Measurements from ENCODE around the gene R3HDM1. TPM values are rescaled to one million over a fixed set of nuclear protein-coding genes. Genes with fewer than 3 reads are reported as not detected.

The R3HDM1 gene
- total and polyA plus RNA-seq, 2 of the 4 experiments (the other 2 are of a cell fraction), result 5.9 to 38.1 TPM

GRCh38 chr2:135773319-135773718 lies 242.0 kb downstream of the R3HDM1 start:
- no peak overlapping the region for H2AFZ ChIP-seq (replicated peaks; ENCODE audit: low read length, poor library complexity)
- in situ Hi-C loops (cut with MboI; ENCODE audit: low sequenced_read_pairs) (no loop called here), dilution Hi-C loops (cut with HindIII; ENCODE audit: low sequenced_read_pairs, unreplicated experiment) (no loop called here), intact Hi-C loops (cut with micrococcal nuclease) (no loop called here)
- no CpG with 5 or more reads among the region's 2 CpGs for WGBS, 2 experiments (ENCODE audit: extremely low coverage in 2 of 2, insufficient read length in 1 of 2)
- no peak overlapping the region for H3K56ac ChIP-seq (ENCODE audit: extremely low read depth, insufficient read depth, low read length)
- ChIA-PET CTCF (no interaction called here), POLR2A (ENCODE audit: unreplicated experiment) (interaction anchor here (0.5 kb wide), 1 partner anchor 14 kb away, joined by 3 read pairs; no protein-coding TSS in a partner anchor)
- H2BK120ac ChIP-seq (ENCODE audit: low read depth, low read length), result no peak overlapping the region
- peak overlapping the region; percentile 60 for H2AK9ac ChIP-seq (replicated peaks; ENCODE audit: low read depth, low read length, poor library complexity)
- H3K4me2 ChIP-seq (ENCODE audit: low read depth, low read length), result no peak overlapping the region
- H3K4ac ChIP-seq (ENCODE audit: low read depth, low read length), result peak overlapping the region; percentile 60; the same call in 1 of the 2 replicates
- DNase-seq (no peak), ATAC-seq (ENCODE audit: low read depth) (no peak)
- H4K20me1 ChIP-seq (ENCODE audit: insufficient read depth, low read length), result 0 out of 2 replicates have a peak, but pooled peaks cover 3% of the 10 kb centered on the region
- peak overlapping the region; percentile 4; the same call in 1 of the 2 replicates for H3K27ac ChIP-seq (ENCODE audit: insufficient read depth, low read length)
- H3K4me3 ChIP-seq (ENCODE audit: insufficient read depth, low read depth, low read length), result no peak overlapping the region
- H3K36me3 ChIP-seq (ENCODE audit: control insufficient read depth, insufficient read depth, low read length), result peaks cover 52% of the 10 kb centered on the region
- H3K27me3 ChIP-seq (ENCODE audit: control insufficient read depth, insufficient read depth, low read length), result no peaks in the 10 kb centered on the region
- H3K4me1 ChIP-seq (ENCODE audit: control insufficient read depth, insufficient read depth, low read length), result no peaks in the 10 kb centered on the region; the same call in 1 of the 2 replicates
- peaks cover 4% of the 10 kb centered on the region for H3K9me1 ChIP-seq (ENCODE audit: insufficient read depth, low read length)
- H3K18ac ChIP-seq (ENCODE audit: low read depth, low read length), result no peak overlapping the region; the same call in 1 of the 2 replicates
- no peak overlapping the region for H2BK20ac ChIP-seq (ENCODE audit: low read depth, low read length)
- H3K23ac ChIP-seq (ENCODE audit: low read depth, low read length), result peak overlapping the region; percentile 76; the same call in 1 of the 2 replicates
- H2AK5ac ChIP-seq (ENCODE audit: low read depth, low read length), result no peak overlapping the region; the same call in 1 of the 2 replicates
- no peak overlapping the region for H2BK15ac ChIP-seq (ENCODE audit: low read depth, low read length)
- no TSS peak for BruUV-seq (replicated peaks)
- H3K79me1 ChIP-seq (ENCODE audit: low read depth in 1 of 2, low read length in 2 of 2), result peaks cover 10 to 33% of the 10 kb centered on the region in 2 experiments
- no peak overlapping the region for H4K8ac ChIP-seq (ENCODE audit: low read depth in 2 of 2, low read length in 2 of 2)
- TF ChIP-seq USF2 (IDR thresholded peaks at IDR 0.05; ENCODE audit: low read depth, low read length) (no peak), CEBPB (IDR thresholded peaks at IDR 0.05; ENCODE audit: low read depth, low read length) (no peak), MAFK (IDR thresholded peaks at IDR 0.05; ENCODE audit: low read depth, low read length) (no peak), NFE2L2 (IDR thresholded peaks at IDR 0.05; ENCODE audit: low read depth, low read length) (no peak), POLR2A (IDR thresholded peaks at IDR 0.05; ENCODE audit: low read depth, low read length) (no peak), MAZ (IDR thresholded peaks at IDR 0.05; ENCODE audit: borderline replicate concordance, low read depth, low read length) (no peak), MXI1 (IDR thresholded peaks at IDR 0.05; ENCODE audit: borderline replicate concordance, low read depth, low read length) (no peak), CHD1 (IDR thresholded peaks at IDR 0.05; ENCODE audit: low read depth, low read length) (no peak), FOS (IDR thresholded peaks at IDR 0.05; ENCODE audit: low read depth, low read length) (no peak), RAD21 (IDR thresholded peaks at IDR 0.05; ENCODE audit: low read length) (no peak), RCOR1 (IDR thresholded peaks at IDR 0.05; ENCODE audit: insufficient replicate concordance, low read length) (no peak), RFX5 (IDR thresholded peaks at IDR 0.05; ENCODE audit: low read depth, low read length) (no peak), BHLHE40 (IDR thresholded peaks at IDR 0.05; ENCODE audit: low read depth, low read length) (no peak), SMC3 (IDR thresholded peaks at IDR 0.05; ENCODE audit: low read depth, low read length) (no peak)
- TF ChIP-seq, protein P1, sequence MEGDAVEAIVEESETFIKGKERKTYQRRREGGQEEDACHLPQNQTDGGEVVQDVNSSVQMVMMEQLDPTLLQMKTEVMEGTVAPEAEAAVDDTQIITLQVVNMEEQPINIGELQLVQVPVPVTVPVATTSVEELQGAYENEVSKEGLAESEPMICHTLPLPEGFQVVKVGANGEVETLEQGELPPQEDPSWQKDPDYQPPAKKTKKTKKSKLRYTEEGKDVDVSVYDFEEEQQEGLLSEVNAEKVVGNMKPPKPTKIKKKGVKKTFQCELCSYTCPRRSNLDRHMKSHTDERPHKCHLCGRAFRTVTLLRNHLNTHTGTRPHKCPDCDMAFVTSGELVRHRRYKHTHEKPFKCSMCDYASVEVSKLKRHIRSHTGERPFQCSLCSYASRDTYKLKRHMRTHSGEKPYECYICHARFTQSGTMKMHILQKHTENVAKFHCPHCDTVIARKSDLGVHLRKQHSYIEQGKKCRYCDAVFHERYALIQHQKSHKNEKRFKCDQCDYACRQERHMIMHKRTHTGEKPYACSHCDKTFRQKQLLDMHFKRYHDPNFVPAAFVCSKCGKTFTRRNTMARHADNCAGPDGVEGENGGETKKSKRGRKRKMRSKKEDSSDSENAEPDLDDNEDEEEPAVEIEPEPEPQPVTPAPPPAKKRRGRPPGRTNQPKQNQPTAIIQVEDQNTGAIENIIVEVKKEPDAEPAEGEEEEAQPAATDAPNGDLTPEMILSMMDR (conservative IDR thresholded peaks at IDR 0.05; ENCODE audit: low read depth, low read length), result no peak
- TF ChIP-seq, protein P2, sequence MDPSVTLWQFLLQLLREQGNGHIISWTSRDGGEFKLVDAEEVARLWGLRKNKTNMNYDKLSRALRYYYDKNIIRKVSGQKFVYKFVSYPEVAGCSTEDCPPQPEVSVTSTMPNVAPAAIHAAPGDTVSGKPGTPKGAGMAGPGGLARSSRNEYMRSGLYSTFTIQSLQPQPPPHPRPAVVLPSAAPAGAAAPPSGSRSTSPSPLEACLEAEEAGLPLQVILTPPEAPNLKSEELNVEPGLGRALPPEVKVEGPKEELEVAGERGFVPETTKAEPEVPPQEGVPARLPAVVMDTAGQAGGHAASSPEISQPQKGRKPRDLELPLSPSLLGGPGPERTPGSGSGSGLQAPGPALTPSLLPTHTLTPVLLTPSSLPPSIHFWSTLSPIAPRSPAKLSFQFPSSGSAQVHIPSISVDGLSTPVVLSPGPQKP (IDR thresholded peaks at IDR 0.05; ENCODE audit: borderline replicate concordance, low read depth, low read length), result no peak
- H4K5ac ChIP-seq (ENCODE audit: low read depth, low read length), result peak overlapping the region; percentile 41; the same call in 1 of the 2 replicates
- no peak overlapping the region for H4K91ac ChIP-seq (ENCODE audit: insufficient read depth, low read depth, low read length)
- H3K9ac ChIP-seq (ENCODE audit: low read depth, low read length), result no peak overlapping the region
- H2BK5ac ChIP-seq (ENCODE audit: low read depth, low read length, poor library complexity, severe bottlenecking), result peak overlapping the region; percentile 41
- H3K9me3 ChIP-seq (ENCODE audit: control insufficient read depth, insufficient read depth, low read length), result peaks cover 3% of the 10 kb centered on the region
- 0 out of 2 replicates have a peak overlapping the region, but pooled peaks have one; percentile 15 for H3K14ac ChIP-seq (replicated peaks; ENCODE audit: low read depth, low read length)
